ENCODE data around the gene SLC8A3.

The SLC8A3 gene

DNA sequence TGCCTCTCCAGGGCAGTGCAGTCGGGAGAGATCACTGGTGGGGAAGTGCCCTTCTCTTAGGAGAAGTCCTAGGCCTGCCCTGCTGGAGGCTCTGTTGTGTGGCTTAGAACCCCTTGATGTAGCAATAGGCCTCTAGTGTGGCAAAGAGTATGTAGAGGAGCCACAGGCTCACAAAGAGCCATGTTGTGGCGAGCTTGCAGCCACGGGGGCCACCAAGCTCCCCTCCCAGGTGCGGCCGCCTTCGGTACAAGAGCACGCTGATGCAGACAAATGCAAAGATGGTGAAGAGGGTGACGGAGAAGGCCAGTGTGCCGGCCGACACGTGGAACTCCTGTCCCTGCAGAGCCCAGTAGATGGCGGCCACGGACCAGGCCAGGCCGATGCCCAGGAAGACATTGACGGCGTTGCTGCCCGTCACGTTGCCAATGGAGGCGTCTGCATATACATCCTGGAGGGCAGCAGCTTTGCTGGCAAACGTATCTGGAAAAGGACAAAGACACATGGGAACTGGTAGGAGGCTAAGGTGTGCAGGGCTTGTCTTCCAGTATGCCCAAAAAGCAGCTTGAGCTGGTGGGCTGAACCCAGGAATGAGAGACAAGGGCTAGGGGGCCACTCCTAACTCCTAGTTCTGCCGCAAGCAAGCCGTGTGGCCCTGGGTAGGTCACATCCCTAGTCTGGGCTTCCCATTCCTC, 142.8 kb downstream of the SLC8A3 start:
- DNase-seq (ENCODE audit: low read depth): peak; percentile 4
- H3K4me3 ChIP-seq (ENCODE audit: low read length): no peak overlapping the region
- TF ChIP-seq, protein P1, sequence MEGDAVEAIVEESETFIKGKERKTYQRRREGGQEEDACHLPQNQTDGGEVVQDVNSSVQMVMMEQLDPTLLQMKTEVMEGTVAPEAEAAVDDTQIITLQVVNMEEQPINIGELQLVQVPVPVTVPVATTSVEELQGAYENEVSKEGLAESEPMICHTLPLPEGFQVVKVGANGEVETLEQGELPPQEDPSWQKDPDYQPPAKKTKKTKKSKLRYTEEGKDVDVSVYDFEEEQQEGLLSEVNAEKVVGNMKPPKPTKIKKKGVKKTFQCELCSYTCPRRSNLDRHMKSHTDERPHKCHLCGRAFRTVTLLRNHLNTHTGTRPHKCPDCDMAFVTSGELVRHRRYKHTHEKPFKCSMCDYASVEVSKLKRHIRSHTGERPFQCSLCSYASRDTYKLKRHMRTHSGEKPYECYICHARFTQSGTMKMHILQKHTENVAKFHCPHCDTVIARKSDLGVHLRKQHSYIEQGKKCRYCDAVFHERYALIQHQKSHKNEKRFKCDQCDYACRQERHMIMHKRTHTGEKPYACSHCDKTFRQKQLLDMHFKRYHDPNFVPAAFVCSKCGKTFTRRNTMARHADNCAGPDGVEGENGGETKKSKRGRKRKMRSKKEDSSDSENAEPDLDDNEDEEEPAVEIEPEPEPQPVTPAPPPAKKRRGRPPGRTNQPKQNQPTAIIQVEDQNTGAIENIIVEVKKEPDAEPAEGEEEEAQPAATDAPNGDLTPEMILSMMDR (conservative IDR thresholded peaks at IDR 0.05; ENCODE audit: low read depth, low read length): peak; percentile 73

- no peak for DNase-seq (ENCODE audit: low read depth)
- TF ChIP-seq, protein P1 (conservative IDR thresholded peaks at IDR 0.05; ENCODE audit: low read depth, low read length): no peak
- H3K4me3 ChIP-seq (ENCODE audit: low read length): no peak overlapping the region
Observed at GRCh38 chr14:70045310-70045709, 143.4 kb downstream of the SLC8A3 start.

GRCh38 chr14:70043001-70043400, 145.8 kb downstream of the SLC8A3 start:
- no peak overlapping the region for H3K4me3 ChIP-seq (ENCODE audit: low read length)
- no peak for DNase-seq (ENCODE audit: low read depth)
- TF ChIP-seq, protein P1 (conservative IDR thresholded peaks at IDR 0.05; ENCODE audit: low read depth, low read length): no peak

DNA sequence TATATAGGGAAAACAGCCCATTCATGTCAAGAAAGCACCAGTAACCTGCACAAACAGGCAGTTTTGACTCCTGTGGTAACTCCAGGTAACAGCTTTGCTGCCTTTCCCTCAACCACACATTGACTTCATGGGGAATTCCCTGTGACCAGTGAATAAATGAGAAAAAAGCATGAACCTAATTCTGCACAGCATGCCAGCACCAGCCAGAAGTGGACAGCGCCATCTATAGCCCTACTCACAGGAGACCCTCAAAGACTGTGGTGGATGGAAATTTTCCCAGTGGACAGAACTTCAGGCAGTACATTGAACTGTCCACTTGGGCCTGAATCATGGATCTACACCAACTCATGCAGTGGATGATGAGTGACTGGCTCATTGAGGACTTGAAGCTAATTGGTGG, 152.1 kb downstream of the SLC8A3 start:
- DNase-seq (ENCODE audit: low read depth): no peak
- TF ChIP-seq, protein P1 (conservative IDR thresholded peaks at IDR 0.05; ENCODE audit: low read depth, low read length): no peak
- H3K4me3 ChIP-seq (ENCODE audit: low read length): no peak overlapping the region

GRCh38 chr14:70034257-70034656, 154.5 kb downstream of the SLC8A3 start:
- DNase-seq (ENCODE audit: low read depth): no peak
- TF ChIP-seq, protein P1 (conservative IDR thresholded peaks at IDR 0.05; ENCODE audit: low read depth, low read length): no peak
- H3K4me3 ChIP-seq (ENCODE audit: low read length): no peak overlapping the region

GRCh38 chr14:70033561-70033960, 155.2 kb downstream of the SLC8A3 start:
- no peak overlapping the region for H3K4me3 ChIP-seq (ENCODE audit: low read length)
- DNase-seq (ENCODE audit: low read depth): no peak
- TF ChIP-seq, protein P1 (conservative IDR thresholded peaks at IDR 0.05; ENCODE audit: low read depth, low read length): no peak

GRCh38 chr14:70033116-70033515, 155.6 kb downstream of the SLC8A3 start:
- H3K4me3 ChIP-seq (ENCODE audit: low read length): no peak overlapping the region
- TF ChIP-seq, protein P1 (conservative IDR thresholded peaks at IDR 0.05; ENCODE audit: low read depth, low read length): no peak
- DNase-seq (ENCODE audit: low read depth): no peak

Measured in retinal pigment epithelial cell (primary cell).